COLO668 (cell line): ENCODE data around the gene CORO1C.
"Not testable (repeated sequence)": the region's sequence is repeated elsewhere in the genome, so short reads cannot be mapped to it uniquely, and the experiment has no call there.

Source experiments
- DNase-seq: peaks from one replicate; lab custom pipeline; 2025; ENCODE audit not compliant: unreplicated experiment; lab: John Stamatoyannopoulos, UW

The CORO1C gene

DNA sequence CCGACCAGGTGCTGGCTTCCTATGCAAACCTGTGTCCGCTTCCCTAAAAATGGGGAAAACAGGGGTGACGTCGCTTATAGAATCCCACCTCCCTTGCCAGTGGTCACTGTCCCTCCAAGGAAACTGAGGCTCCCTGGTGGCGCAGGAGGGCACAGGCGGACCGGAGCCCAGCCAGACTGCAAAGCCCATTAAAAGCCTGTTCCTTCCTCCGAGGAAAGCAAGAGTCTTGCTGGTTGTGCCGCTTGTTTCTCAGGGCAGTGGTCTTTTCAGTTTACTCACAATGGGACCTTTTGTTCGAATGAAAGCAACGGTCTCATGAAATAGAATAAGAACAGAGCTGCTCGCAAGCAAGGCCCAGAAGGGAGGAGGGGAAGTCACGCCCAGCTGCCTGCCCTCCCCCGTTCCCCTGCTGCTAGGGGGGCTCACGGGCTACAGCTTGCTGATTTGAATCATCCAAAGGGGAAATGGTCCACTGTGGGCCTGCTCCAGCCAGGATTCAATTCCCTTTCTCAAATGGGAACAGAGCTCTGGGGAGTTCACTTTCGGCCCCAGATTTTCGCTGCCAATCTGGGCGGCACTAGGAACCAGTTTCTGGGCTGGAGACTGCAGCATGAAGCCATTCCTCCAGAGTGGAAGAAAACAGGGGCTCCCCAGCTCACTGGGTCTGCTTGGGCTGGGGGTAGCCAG lies 93.0 kb downstream of the CORO1C start:
- DNase-seq, result no peak

DNA sequence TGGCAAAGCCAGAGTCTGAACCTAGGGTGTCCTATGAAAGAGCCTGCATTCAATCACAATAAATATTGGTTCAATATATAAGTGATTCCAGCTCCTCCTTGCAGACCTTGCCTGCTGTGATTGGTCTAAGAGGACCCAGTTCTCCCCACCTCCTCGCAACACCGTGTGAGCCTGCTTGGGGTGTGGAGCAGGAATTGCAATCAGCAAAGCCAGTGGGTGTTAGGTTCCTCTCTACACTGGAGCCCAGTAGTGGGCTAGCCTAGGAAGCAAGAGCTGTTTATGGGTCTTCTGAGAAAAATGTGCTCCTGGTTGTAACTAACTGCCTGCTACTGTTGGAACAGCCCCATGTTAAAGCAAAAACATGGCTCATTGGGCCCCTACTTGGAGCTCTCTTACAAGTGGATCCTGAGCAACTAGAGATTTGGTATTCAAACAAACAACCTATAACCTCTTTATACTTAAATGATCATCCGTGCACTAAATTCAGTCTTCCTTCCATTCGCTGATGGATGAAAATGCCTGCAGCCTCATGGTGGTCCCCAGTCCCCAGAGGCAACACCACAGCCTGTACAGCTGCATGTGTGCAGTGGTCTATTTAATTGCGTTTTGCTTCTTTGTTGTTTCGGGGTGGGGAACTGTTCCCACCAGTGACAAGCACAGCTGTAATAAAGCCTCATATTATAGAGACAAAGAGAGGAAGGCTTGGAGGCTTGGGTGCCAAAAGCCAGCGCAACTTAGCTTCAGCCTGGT lies 93.9 kb downstream of the CORO1C start:
- no peak for DNase-seq

DNA sequence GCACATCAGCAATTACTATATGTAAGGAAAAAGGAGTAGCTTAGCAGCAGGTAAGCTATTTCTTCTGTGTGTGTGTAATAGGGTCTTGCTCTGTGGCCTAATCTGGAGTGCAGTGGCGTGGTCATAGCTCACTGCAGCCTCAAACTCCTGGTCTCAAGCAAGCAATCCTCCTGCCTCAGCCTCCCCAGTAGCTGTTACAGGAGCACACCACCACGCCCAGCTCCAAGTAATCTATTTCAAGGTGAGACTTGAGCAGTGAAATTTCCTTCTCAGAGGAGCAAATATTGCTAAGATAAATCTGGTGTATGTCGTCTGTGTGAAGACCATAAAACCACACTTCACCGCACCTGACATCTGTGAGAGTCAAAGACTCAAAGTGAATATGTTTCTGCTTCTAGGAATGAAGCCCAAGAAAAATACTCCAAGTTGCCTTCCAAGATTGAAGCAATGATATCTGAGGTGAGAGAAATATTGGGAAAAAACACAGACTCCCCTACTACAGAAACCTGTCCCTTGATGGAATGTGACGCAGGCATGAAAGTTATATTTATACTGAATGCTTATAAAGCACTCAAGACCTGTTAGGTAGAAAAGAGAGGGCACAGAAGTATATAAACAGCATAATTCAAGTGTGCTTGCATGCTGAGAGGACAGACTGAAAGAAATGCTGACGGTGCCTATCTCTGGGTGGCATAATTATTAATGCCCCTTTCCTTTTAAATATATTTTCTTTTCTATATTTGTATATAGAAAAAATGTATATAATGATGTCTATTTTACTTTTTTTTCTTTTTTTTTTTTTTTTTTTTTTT lies 95.1 kb downstream of the CORO1C start:
- DNase-seq, result no peak

DNA sequence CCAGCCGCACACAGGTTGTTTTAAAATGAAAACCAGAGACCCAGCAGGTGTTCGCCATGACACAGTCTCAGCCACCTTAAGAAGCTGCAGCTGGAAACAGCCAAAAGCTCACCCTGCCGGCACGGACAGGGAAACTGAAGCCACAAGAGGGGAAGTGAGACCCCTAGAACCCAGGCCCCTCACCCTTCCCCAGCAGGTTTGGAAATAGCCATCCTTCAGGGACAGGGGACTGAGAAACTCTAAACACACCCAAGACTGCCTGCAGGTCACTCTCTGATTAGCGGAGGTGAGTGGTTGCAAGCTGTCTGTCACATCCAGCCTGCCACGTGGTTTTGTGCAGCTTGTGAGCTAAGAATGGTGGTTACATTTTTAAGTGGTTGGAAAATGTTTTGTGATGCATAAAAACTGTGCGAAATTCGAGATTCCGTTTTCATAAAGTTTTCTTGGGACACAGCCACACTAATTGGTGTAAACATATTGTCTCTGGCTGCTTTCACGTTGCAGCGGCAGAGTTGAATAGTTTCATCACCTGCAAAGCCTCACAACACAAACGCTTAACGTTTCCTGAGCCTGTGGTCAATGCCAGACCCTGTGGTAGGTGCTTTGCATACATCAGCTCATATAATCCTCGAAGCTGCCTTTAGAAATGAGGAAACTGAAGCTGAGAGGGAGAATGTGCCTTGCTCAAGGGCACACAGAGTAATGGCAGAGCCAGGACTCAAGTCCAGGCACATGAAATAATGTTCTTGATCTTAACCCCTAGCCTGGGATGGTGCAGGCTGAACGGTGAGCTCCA lies 95.9 kb downstream of the CORO1C start:
- DNase-seq, result no peak

DNA sequence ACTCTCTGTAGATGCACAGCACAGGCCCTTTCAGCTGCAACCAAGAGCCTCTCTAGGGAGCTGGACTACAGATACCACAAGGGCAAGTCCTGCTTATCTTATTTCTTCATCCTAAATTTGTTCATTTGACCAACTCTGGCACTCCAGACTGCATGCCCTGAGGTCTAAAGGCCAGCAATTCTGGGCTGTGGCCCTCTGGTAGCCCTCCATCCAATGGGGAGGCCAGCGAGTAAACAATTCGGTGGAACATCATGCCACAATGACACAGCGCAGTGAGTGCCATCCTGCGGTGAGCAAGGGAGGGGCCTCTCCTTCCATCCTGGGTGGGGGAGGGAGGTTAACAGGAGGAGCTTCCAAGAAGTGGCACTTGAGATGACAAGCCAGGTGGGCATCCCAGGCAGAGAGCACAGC lies 97.0 kb downstream of the CORO1C start:
- DNase-seq, result peak; percentile 47

DNA sequence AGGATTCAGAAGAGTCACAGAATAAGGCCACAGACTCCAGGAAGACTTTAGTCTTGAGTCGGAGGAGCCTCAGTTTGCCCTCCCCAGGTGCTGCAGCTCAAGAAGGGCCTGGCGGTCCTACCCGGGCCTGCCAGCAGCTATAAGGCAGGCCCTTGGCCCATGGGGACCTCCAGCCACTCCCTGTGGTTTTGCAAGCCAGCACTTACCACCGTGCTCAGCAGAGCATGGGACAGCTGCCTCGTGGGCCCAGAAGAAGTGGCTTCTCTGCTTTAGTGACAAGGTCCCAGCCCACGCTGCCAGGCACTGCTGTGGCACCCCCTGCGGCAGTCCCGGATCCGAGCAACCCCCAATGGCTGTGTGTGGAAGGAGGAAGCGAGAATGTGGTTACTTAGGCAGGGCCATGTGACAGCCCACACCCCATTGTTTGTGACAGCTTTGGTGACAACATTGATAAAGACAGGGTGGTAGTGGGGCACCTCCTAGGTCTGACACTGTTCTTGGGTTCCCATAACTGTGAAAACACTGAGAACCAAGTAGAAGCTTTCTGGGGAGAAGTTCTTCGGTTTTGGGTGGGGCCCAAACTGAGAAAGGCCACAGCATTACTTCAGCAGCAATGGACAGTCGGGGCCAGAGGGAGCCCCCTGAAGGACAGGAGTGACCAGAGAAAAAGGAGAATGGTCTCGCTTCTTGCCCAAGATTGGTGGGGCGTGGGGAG lies 97.6 kb downstream of the CORO1C start, which contains the start of gene SELPLG:
SELPLG (minus strand) TSS at position 361 of the 715 bp plus-strand sequence. CDS start 9,587 bp downstream, outside the sequence.
- peak; percentile 49 for DNase-seq

DNA sequence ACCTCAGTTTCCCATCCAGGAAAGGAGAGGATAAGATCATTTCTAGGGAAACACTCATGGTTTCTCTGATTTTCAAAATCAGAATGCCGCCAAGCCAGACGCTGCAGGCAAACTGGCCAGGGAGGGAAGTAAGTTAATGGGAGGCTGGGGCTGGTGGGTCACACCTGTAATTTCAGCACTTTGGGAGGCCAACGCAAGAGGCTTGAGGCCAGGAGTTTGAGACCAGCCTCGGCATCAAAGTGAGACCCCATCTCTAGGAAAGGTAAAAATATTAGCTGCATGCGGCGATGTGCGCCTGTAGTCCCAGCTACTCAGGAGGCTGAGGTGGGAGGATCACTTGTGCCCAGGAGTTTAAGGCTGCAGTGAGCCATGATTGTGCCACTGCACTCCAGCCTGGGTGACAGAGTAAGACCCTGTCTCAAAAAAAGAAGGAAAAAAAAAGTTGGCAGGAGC lies 98.2 kb downstream of the CORO1C start:
- no peak for DNase-seq

DNA sequence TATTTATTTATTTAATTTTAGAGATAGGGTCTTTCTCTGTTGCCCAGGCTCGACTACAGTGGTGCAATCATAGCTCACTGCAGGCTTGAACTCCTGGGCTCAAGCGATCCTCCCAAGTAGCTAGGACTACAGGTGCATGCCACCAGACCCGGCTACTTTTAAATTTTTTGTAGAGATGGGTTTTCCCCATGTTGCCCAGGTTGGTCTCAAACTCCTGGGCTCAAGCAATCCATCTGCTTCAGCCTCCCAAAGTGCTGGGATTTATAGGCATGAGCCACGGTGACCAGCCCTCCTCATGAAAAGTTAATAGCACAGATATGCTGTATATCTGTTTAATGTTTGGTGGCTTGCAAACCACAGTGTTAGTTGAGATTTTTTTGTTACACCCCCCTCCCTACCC lies 100.1 kb downstream of the CORO1C start:
- not testable (repeated sequence) for DNase-seq

DNA sequence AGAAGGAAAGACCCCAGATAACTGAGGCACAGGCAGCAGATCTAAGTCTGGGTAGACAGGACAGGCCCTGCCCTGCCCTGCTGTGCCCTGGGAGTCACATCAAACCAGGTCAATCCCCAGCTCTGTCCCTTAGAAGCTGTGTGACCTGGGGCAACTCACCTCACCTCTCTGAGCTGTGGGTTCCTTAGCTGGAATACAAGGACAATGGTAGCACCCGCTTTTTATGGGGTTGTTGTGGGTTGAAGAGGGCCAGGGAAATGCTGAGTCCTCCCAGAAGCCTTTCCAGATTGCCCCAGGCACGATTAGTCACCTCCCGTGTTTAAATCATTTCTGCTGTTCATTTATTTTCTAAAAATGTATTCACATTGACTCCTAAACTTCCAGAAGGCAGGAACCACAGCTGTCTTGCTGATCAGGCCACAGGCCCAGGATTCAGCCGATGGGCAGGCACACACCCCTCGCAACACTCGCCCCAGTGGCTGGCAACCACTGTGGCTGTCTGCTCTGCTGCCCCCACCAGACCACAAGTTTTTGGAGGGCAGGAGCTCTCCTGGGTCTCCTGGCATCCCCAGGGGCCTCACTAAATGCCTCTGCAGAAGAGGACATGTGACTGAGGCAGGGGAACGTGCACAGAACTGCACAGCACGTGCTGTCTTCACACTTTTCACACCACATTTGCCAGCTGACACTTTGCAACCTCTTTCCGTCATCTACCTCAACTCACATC lies 100.7 kb downstream of the CORO1C start:
- DNase-seq, result no peak

DNA sequence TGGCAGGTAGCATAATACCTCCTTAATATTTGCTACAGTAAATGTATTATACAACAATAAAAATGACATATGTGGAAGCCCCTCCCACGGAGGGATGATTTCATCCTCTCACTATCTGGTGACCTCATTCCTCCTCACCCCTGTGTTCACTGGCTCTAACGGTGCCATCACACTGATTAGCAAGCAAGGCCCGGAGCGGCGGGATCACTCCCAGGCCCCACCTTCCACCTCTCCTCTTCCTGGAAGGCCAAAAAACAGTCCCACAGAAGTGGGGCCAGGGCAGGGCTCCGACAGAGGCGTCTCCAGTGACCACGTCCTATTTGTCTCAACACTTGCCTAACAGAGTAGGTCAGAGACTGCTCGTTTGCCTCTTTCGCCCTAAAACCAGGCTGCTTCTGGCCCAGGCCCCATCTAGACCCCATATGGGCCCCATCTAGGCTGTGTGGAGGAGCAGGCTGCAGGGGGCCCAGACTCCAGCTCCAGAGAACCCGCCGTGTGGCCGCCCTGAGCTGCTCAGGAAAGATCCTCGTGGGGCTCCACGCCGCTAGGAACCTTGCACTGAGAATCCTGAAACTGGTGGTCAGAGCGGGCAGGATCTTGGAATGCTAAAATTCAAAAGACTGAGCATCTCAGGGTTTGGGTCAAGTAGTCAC lies 101.4 kb downstream of the CORO1C start:
- DNase-seq, result no peak

DNA sequence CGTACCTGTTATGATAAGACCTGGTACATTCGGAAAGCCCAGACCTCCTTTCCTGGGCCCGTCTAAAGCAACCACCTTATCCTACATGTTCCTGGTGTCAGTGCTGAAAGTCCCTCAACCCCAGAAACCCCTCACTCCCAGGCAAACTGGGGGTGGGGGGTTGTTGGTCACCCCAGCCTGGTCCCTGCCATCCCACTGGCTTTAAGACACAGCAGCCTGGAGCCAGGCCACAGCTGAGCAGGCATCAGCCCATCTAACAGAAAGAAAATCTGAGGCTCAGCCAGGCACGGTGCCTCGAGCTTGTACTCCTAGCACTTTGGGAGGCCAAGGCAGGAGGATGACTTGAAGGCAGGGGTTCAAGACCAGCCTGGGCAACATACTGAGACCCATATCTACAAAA lies 102.2 kb downstream of the CORO1C start:
- no peak for DNase-seq

DNA sequence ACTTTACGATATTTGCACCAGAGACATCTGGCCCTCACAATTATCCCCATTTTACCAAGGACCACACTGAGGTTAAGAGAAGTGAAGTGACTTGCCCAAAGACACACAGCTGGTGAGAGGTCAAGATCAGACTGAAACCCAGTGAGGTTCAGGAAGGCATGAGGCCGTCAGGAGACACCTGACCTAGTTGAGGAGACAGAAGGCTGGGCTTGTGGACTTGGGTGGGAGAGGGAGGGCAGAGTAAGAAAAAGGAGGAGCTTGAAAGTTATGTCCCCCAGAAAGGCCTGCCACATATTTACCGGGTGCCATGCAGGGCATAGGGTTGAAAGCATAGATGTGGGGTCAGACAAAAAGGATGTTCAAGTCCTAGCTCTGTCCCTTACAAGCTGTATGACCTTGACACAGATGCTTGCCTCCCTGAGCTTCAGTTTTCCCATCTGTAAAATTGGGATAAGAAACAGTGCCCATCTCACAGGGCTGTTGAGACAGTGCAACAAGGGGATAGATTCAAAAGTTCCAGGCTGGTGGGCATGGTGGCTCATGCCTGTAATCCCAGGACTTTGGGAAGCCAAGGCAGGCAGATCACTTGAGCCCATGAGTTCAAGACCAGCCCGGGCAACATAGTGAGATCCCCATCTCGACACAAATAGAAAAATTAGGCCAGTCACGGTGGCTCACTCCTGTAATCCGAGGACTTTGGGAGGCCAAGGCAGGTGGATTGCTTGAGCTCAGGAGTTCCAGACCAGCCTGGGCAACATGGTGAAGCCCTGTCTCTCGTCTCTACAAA lies 104.0 kb downstream of the CORO1C start:
- DNase-seq, result no peak

DNA sequence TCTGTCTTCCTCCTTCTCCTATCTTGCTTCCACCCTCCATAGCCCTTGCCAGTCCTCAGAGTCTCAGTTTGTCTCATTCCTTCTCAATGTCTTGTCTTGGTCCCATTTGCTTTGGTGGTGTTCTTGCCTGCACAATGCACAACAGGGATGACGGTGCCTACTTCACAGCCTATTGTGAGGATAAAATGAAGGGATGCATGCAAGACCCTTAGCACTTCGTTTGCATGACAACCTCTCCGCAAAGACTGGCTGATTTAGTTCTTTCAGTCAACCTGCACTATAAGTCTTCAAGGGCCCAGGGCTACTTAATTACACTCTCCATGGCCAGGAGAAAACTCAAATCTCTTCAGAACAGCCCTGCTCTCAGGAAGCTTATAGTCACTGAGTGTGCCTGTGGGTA lies 106.1 kb downstream of the CORO1C start:
- DNase-seq, result no peak

DNA sequence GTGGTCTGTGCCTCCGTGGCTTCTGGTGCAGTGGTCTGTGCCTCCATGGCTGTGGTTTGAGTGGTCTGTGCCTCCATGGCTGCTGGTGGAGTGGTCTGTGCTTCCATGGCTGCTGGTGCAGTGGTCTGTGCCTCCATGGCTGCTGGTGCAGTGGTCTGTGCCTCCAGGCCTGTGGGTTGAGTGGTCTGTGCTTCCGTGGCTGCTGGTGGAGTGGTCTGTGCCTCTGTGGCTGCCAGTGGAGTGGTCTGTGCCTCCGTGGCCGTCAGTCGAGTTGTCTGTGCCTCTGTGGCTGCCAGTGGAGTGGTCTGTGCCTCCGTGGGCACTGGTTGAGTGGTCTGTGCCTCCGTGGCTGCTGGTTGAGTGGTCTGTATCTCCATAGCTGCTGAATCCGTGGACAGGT lies 107.7 kb downstream of the CORO1C start:
- no peak for DNase-seq

DNA sequence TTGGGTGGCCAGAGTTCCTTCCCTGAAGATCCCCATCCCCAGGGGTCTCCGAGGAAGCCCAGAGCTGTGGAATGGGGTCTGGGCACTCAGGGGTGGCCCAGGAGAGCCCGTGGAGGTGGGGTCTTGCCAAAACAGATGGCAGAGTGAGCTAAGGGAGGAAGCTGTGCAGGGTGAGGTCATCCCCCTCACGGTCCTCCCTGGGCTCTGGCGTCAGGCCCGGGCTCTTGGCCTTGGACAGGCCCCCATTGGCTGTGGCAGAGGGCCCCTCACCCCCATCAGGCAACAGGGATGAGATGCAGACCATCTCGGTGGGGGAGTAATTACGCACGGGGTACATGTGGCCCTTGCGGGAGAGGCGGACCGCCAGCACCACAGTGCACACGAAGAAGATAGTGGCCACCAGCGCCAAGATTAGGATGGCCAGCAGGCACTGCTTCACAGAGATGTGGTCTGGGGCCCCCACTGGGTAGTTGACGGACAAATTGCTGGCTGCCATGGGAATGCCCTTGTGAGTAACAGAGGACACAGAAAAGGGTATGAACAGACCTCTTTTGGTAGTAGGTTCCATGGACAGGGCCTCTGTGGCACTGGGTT lies 108.3 kb downstream of the CORO1C start:
- no peak for DNase-seq

DNA sequence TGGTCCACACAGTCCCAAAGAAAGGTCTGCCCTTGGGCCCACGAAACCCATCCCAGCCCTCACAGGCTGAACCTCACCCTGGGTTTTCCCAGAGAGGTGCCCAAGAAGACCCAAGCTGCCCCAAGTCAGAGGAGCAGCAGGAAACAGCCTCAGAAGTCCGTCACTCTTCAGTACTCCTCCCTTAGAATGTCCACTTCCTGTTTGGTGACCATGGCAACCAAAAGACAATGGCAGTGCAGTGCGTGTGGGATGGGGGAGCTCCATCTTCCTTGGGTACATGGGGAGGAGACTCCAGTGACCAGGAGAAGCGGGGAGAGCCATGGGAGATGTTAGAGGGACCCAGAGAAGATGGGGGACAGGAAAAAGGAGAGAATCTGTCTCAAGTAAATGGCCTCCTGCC lies 108.9 kb downstream of the CORO1C start:
- peak; percentile 58 for DNase-seq

DNA sequence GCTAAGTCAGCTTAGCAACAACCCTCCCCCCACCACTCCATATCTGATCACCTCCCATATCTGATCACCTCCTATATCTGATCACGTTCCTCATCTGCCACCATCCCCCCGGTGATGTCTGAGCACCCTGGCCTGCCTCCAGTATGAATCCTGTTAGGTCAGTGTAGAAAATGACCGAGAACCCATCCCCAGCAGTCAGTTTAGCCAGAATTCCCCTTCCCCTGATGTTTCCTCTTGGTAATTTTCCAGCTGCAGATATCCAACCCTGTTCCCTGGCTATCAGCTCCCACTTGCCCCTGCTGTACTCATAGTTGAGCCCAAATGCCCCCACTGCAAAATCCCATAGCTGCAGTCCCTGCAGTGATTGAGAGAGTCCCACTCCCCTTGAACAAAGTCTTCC lies 110.2 kb downstream of the CORO1C start:
- DNase-seq, result no peak
